NCI-H1105 treated with DMSO at 0.1 percent for 48 hours (cell line): ENCODE results near the gene PPP1R7.

Experiments
- DNase-seq: peaks from one replicate; lab custom pipeline; 2025; lab: John Stamatoyannopoulos, UW

Gene PPP1R7

DNA sequence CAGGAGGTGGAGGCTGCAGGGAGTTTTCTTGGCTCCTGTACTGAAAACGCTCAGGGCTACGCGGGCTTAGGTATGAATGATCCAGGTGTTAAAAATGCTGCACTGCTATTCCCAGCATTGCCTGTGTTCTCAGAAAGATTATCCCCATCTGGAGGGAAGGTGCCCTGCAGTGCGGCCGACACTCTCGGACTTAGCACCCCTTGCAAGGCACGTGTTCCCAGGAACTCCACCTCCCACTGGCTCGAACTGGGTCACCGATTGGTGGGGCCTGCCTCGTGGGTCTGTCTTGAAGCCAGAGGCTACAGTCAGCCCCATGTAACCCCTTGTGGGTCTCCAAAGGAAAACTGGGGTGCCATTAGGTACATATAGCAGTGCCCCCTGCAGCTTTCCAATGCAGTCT is 63.9 kb downstream of the PPP1R7 start:
- DNase-seq: no peak

DNA sequence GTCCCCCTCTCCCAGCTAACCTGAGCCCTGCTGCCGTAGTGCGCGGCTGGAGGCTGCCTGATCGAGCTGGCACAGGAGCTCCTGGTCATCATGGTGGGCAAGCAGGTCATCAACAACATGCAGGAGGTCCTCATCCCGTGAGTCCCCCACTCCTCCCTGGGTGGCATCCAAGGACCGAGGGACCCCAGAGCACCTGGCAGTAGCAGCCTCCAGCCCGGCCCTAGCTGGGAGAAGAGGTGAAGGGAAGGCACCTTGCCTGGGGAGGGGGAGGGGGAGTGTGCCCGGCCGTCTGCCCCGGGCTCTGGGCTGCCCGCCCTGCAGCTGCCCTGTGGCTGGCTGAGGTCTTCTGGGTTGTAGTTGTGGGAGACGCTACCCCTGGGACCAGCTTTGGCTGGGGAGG is 64.5 kb downstream of the PPP1R7 start:
- no peak for DNase-seq

DNA sequence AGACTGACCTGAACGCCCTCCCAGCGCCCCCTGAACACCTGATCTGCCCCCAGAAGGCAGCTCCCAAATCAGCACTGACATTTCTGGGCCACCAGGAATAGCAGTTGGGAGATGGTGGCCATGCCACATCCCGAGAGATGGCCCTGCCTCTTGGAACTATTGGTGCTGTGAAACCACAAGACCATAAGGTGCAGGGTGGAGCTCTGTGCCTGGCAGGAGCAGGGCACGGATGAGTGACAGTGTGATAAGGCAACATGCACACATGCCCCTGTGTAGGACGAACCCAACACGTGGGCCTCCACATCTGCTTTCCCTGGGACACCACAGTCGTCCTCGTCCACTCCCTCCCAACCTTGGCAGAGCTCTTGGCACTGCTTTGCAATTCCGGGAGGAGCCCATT is 65.2 kb downstream of the PPP1R7 start:
- no peak for DNase-seq

DNA sequence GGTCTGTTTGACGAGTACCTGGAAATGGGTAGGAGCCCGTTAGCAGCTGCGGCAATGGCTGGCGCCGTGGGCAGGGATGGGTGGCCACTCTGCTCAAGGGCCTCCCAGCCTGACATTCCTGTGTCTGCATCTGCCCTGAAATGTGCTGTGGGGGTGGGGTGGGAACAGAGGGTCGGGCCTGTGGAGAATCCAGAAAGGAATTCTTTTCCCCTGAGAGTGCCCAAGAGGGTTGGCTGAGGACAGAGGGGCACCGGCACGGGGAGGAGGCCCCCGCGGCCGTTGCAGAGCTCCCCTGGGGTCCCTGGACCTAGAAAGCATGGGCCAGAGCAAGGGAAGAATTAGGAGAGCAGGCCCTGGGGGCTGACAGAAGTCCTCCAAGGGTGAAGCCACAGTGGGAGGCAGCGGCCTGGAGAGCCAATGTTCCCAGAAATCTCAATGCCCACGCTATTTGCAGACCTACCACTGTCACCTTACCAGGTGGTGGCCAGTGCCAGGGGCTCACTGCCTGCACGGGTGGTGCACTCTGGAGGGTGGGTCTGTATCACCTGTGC is 66.0 kb downstream of the PPP1R7 start:
- DNase-seq: no peak

- DNase-seq: no peak
Measured at GRCh38 chr2:241217320-241218031, 67.2 kb downstream of the PPP1R7 start.

- no peak for DNase-seq
Measured at GRCh38 chr2:241218131-241219029, 68.1 kb downstream of the PPP1R7 start.

DNA sequence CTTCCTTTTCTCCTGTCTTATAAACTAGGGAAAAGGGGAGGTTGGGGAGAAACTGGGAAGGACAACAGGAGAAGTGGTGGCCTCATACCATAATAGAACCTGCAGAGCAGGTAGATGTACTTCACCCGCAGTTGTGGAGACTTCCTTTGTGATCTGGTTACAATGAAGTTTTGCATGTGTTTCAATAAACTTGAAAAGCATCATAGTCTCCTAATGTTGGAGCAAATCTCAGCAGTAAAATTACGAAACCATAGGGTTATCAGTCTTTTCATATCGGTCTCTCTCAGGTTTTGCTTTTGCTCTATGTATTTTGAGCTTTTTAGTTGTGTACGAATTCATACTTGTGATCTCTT is 68.7 kb downstream of the PPP1R7 start:
- no peak for DNase-seq

- no peak for DNase-seq
Measured at GRCh38 chr2:241219856-241220356, 69.6 kb downstream of the PPP1R7 start.

DNA sequence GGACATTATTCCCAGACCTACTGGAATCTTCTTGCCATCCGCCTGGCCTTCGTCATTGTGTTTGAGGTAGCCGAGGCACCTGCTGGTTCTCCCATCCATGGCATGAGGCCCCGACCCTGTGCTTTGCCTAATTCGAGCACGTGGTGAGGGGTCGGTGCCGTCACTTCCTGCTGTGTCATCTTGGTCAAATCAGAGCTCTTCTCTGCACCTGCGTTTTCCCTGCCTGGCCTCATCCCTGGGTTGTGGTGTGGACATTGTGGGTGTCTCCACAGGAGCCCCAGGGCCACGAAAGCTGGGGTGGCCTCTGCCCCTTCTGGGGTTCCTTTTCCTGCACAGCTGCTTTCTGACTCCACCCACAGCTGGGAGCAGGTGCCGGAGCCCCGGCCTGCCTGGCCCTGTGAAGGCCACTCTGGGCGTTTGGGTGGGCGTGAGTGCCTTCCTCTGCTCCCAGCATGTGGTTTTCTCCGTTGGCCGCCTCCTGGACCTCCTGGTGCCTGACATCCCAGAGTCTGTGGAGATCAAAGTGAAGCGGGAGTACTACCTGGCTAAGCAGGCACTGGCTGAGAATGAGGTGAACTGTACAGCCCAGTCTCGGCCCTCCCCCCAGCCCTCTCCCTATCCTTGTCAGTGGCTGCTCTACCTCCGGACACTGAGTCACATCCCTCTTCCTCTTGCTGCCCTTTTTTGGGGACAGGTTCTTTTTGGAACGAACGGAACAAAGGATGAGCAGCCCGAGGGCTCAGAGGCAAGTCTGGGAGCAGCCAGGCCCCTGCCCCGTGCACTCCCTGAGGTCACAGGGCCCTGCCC is 73.1 kb downstream of the PPP1R7 start:
- DNase-seq: no peak

DNA sequence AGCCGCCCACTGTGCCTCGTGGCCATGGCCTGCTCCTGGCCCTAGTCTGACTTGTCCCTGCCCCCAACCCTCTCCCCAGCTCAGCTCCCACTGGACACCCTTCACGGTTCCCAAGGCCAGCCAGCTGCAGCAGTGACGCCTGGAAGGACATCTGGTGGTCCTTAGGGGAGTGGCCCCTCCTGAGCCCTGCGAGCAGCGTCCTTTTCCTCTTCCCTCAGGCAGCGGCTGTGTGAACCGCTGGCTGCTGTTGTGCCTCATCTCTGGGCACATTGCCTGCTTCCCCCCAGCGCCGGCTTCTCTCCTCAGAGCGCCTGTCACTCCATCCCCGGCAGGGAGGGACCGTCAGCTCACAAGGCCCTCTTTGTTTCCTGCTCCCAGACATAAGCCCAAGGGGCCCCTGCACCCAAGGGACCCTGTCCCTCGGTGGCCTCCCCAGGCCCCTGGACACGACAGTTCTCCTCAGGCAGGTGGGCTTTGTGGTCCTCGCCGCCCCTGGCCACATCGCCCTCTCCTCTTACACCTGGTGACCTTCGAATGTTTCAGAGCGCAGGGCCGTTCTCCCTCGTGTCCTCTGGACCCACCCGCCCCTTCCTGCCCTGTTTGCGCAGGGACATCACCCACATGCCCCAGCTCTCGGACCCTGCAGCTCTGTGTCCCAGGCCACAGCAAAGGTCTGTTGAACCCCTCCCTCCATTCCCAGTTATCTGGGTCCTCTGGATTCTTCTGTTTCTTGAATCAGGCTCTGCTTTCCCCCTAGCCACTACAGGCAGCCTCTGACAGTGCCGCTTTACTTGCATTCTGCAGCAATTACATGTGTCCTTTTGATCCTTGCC is 74.0 kb downstream of the PPP1R7 start:
- no peak for DNase-seq

GRCh38 chr2:241224851-241225438 is 74.7 kb downstream of the PPP1R7 start:
- no peak for DNase-seq

GRCh38 chr2:241225545-241225944 is 75.3 kb downstream of the PPP1R7 start:
- no peak for DNase-seq

DNA sequence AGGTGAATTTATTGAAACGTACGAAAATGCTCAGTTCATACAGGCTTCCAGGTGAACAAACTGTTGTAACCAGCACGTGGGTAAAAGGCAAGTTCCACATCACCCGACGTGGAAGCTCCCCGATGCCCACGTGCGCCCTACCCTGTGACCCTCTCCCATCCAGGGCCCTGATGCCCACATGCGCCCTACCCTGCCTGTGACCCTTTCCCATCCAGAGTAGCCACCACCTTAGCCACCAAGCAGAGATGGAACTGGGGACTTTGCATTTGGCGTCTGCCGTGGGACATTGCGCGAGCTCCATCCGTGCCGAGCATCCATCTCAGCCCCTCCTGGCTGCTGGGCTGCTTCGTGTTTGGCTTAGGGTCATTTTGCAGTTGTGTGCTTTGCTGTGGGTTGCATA is 75.7 kb downstream of the PPP1R7 start:
- DNase-seq: no peak

DNA sequence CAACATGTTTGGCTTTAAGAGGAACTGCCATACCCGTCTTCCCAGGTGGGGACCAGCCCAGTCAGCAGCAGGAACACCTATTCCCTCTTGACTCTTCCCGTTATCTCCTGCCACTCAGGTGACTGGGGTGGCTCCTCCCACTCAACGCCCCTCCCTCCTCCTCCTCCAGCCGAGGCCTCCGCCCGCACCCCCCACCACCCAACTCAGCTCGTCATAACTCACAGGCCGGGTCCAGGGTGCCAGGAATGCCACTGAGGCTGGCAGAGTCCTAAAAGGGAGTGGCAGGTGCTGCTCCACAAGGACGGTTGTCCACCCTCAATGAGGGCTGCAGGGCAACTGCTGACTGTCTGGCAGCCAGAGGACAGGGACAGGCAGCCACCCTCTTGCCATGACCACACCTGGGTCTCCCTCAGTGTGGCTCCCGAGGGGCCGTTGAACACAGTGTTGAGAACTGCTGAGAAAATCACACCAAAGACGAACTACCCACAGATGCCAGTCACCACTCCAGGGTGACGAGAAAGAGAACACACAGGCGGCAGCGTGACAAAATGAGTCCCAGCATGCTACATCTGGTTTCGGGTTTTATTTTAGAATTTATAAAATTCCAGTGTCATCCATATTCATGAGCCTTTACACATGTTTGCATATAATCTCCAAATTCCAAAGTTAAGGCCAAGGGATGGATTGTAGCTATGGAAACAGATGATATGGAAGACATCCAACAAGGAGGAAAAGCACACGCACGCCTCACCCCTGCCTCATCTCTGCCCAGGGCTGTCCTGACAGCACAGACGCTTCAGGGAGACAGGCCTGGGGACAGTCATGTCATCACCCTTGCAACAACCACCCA is 76.7 kb downstream of the PPP1R7 start:
- no peak for DNase-seq

DNA sequence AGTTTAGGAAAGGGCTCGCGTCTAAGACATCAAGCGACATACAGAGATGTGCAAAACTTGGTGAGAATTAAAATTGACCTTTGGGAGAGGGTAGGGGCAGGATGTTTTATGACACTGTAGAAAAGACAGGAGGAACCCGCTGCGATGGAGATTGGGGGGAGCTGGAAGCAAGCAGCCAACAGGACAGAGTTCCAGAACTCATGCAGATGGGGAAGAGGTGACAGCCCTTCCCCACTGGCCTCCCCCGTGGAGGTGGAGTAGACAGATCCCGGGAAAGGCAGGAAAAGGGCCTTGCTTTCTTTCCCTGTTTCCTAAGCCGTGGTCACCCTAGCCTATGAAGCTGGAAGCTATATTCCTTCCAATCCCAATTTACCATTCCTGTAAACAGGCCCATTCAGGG is 77.3 kb downstream of the PPP1R7 start:
- DNase-seq: no peak

- no peak for DNase-seq
Measured at GRCh38 chr2:241228081-241228859, 78.0 kb downstream of the PPP1R7 start.

- DNase-seq: no peak
Measured at GRCh38 chr2:241228860-241229516, 78.7 kb downstream of the PPP1R7 start.

DNA sequence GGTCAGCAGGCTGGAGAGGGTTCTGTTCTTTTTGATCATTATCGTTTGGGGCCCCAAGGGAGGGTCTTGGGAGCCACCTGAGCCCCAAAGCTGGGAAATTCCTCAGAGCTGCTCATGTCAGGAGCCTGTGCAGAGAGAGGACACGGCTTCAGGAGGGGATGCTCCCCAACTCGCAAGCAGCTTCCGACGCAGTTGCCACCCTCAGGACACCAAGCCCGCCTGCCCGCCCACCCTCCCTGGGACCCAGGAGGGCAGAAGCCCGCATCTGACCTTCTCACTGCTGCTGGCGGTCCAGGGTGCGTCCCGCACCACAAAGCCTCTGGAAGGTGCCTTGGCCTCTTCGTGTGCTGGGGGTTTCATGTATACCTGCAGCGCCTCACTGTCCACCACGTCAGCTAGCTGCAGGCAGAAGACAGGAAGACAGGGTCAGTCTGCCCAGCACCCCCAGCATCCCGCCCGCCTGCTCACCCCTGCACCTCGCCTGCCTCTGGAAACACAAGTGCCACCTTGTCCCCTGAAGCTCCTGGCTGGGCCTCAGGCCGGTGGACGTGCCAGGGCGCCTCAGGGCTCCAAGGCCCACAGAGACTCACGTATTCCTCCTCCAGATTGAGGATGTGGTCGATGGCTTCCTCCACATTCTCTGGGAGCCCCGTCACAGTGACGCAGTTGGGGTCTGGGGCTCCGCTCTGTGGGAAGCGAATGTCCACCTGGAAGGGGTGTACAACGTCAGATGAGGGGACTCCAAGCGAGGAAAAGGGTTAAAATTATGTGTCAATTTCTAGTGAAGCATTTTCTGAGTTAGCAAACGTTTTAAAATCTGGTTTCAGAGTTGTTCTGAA is 79.5 kb downstream of the PPP1R7 start:
- no peak for DNase-seq
